OCI-LY7 (cell line): ENCODE data around the gene ARHGAP26.

Source experiments
- CTCF ChIP-seq: fragments of 200-600 bp; sonication (generic); conservative IDR thresholded peaks from 2 replicates; pipeline ENCODE4 v1.5.1; 2014; ENCODE audit warnings: mild to moderate bottlenecking, antibody characterized with exemption, low read length, moderate library complexity, mixed read lengths
- EZH2phosphoT487 ChIP-seq: fragments of 200-600 bp; sonication (generic); IDR thresholded peaks from 2 replicates; pipeline ENCODE4 v1.6.1; 2018; ENCODE audit warnings: low read depth, borderline replicate concordance, mild to moderate bottlenecking, mixed run types, antibody characterized with exemption, low read length, moderate library complexity, mixed read lengths

- TF ChIP-seq CTCF (peak; percentile 30; the same call in 1 of the 2 replicates), EZH2phosphoT487 (no peak)
Observed at GRCh38 chr5:143030349-143030748, 260.2 kb downstream of the ARHGAP26 start.
